DOHH2 (cell line): ENCODE results near the gene SUGCT.

ENCODE experiments used
- H3F3A ChIP-seq: fragments of 200-600 bp; sonication (generic), shearing (Covaris generic); 2 replicates; pipeline ENCODE4 v1.6.0; 2016; ENCODE audit warnings: antibody characterized with exemption, mild to moderate bottlenecking; ENCODE audit not compliant: control insufficient read depth, insufficient read depth
- H3K27ac ChIP-seq: fragments of 200-600 bp; sonication (generic); 2 replicates; pipeline ENCODE4 v1.5.1; 2014; ENCODE audit warnings: low read depth, mild to moderate bottlenecking, low read length, moderate library complexity
- H3K27me3 ChIP-seq: fragments of 200-600 bp; sonication (generic); 2 replicates; pipeline ENCODE4 v1.6.1; 2014; ENCODE audit warnings: mild to moderate bottlenecking, low read length, mixed read lengths; ENCODE audit not compliant: control insufficient read depth
- H3K36me3 ChIP-seq: fragments of 200-600 bp; sonication (generic); 2 replicates; pipeline ENCODE4 v1.6.1; 2014; ENCODE audit warnings: mild to moderate bottlenecking, low read length, moderate library complexity, mixed read lengths; ENCODE audit not compliant: control insufficient read depth
- H3K4me1 ChIP-seq: fragments of 200-600 bp; sonication (generic); 2 replicates; pipeline ENCODE4 v1.6.1; 2014; ENCODE audit warnings: mild to moderate bottlenecking, low read length, mixed read lengths; ENCODE audit not compliant: control insufficient read depth
- H3K4me2 ChIP-seq: fragments of 200-600 bp; sonication (generic); 2 replicates; pipeline ENCODE4 v1.6.0; 2014; ENCODE audit warnings: mild to moderate bottlenecking, low read length, moderate library complexity
- H3K4me3 ChIP-seq: fragments of 200-600 bp; sonication (generic); 2 replicates; pipeline ENCODE4 v1.5.1; 2014; ENCODE audit warnings: mild to moderate bottlenecking, low read length, mixed read lengths
- H3K79me2 ChIP-seq: fragments of 200-600 bp; sonication (generic); 2 replicates; pipeline ENCODE4 v1.6.1; 2014; ENCODE audit warnings: mild to moderate bottlenecking, low read length, mixed read lengths; ENCODE audit not compliant: control insufficient read depth
- H3K9me2 ChIP-seq: fragments of 200-600 bp; sonication (generic); replicated peaks from 2 replicates; pipeline ENCODE4 v1.6.1; 2014; ENCODE audit warnings: mild to moderate bottlenecking, low read length, mixed read lengths; ENCODE audit not compliant: control insufficient read depth
- H3K9me3 ChIP-seq: fragments of 200-600 bp; sonication (generic); 2 replicates; pipeline ENCODE4 v1.6.1; 2014; ENCODE audit warnings: antibody characterized with exemption, low read length, mixed read lengths; ENCODE audit not compliant: control insufficient read depth, insufficient read depth
- H4K20me1 ChIP-seq: fragments of 200-600 bp; sonication (generic); 2 replicates; pipeline ENCODE4 v1.6.0; 2014; ENCODE audit warnings: low read depth, mild to moderate bottlenecking, antibody characterized with exemption, low read length, moderate library complexity; ENCODE audit not compliant: control insufficient read depth, insufficient read depth
- CTCF ChIP-seq: fragments of 200-600 bp; sonication (generic); IDR thresholded peaks from one replicate; pipeline ENCODE4 v1.5.1; 2014; ENCODE audit warnings: antibody characterized with exemption, mild to moderate bottlenecking, low read depth, low read length; ENCODE audit not compliant: poor library complexity, severe bottlenecking
- EZH2phosphoT487 ChIP-seq: fragments of 200-600 bp; sonication (generic); IDR thresholded peaks from 2 replicates; pipeline ENCODE4 v1.6.1; 2017; ENCODE audit warnings: borderline replicate concordance, mild to moderate bottlenecking, antibody characterized with exemption, low read length, moderate library complexity, mixed read lengths

Gene SUGCT

DNA sequence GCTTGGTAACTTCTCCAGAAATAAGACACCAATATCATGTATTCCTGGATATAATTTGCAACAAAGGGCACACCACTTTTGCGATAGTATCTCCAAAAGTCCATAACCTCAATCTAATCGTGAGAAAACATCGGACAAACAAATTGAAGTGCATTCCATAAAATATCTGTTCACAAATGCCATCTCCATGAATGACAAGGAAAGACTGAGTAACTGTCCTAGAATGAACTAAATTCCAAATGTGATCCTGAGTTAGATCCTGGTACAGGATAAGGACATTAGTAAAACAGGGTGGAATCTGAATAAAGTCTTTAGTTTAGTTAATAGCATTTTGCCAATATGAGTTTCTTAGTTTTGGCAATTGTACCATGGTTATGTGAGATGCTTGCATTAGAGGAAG lies 384.2 kb downstream of the SUGCT start:
- no peaks in the 10 kb centered on the region for H3K9me3 ChIP-seq
- TF ChIP-seq CTCF, result no peak
- TF ChIP-seq EZH2phosphoT487, result no peak
- H3K4me3 ChIP-seq, result no peak overlapping the region
- H3K27me3 ChIP-seq, result no peaks in the 10 kb centered on the region
- no peaks in the 10 kb centered on the region for H3K4me1 ChIP-seq
- no peak overlapping the region for H3K27ac ChIP-seq
- H3K4me2 ChIP-seq, result no peak overlapping the region
- H3F3A ChIP-seq, result no peaks in the 10 kb centered on the region
- no peaks in the 10 kb centered on the region for H3K9me2 ChIP-seq
- no peaks in the 10 kb centered on the region for H4K20me1 ChIP-seq
- no peaks in the 10 kb centered on the region for H3K36me3 ChIP-seq
- H3K79me2 ChIP-seq, result no peaks in the 10 kb centered on the region

DNA sequence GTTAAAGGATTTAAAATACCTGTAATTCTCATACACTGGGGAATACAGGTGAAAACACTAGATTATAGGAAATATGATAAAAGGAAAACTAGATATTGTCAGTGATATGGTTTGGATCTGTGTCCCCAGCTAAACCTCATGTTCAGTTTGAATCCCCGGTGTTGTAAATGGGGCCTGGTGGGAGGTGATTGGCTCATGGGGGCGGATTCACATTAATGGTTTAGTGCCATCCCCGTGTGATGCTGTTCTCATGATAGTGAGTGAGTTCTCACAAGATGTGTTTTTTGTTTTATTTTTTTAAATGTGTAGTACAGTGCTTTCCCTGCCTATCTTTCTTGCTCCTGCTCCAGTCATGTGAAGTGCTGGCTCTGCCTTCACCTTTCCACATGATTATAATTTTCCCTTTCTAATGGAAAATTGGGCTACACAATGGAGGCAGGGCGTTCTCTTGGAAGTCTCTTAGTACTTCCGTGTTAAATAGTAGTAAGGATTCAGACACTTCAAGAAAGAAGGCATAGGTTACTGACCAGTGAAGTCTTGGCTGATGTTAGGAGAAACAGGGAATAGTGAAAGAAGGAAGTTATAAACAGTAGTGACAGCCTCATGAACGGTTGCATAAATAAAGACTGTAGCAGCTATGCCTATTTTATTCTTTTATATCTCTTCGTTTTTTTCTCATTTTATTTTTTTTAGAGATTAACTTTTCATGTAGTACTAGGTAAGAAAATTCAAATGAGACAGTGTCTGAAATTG lies 386.4 kb downstream of the SUGCT start:
- Histone ChIP-seq H3K79me2 (no peaks in the 10 kb centered on the region), H3F3A (no peaks in the 10 kb centered on the region), H3K4me2 (no peak overlapping the region), H3K9me3 (no peaks in the 10 kb centered on the region), H3K4me3 (no peak overlapping the region), H3K27me3 (no peaks in the 10 kb centered on the region), H3K4me1 (no peaks in the 10 kb centered on the region), H3K36me3 (no peaks in the 10 kb centered on the region), H3K9me2 (no peaks in the 10 kb centered on the region), H4K20me1 (no peaks in the 10 kb centered on the region), H3K27ac (no peak overlapping the region)
- TF ChIP-seq EZH2phosphoT487 (no peak), CTCF (no peak)

DNA sequence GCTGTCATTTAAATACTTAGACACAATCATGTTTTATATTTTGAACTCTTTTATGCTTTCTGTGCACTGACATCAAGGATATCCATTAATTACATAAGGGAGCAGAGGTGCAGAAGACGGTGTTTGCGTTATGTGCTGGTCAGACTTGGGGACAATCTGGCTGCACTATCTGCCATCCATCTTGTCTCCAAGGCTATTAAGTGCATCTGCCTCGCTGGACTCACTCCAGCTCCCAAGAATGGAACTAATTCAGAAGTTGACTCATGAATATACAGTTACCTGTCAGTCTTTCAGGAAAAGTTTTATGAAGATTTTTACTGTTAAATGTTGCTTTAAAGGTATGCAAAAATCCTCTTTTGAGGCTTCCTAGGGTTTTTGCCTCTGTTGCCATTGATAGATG lies 391.0 kb downstream of the SUGCT start:
- Histone ChIP-seq H3K4me3 (no peak overlapping the region), H3K79me2 (no peaks in the 10 kb centered on the region), H3K27me3 (0 out of 2 replicates have a peak, but pooled peaks cover 2% of the 10 kb centered on the region), H3F3A (no peaks in the 10 kb centered on the region), H3K4me2 (no peak overlapping the region), H3K27ac (no peak overlapping the region), H3K4me1 (no peaks in the 10 kb centered on the region), H4K20me1 (no peaks in the 10 kb centered on the region), H3K9me3 (no peaks in the 10 kb centered on the region; the same call in 1 of the 2 replicates), H3K36me3 (no peaks in the 10 kb centered on the region), H3K9me2 (no peaks in the 10 kb centered on the region)
- TF ChIP-seq CTCF, result no peak
- no peak for TF ChIP-seq EZH2phosphoT487
